ENCODE results near the gene PRDM7.

- TF ChIP-seq CTCF (conservative IDR thresholded peaks at IDR 0.05; ENCODE audit: low read depth, low read length): no peak
- no peak for TF ChIP-seq EZH2 (IDR thresholded peaks at IDR 0.05; ENCODE audit: low read length, unreplicated experiment)
These were observed 39.9 kb downstream of the PRDM7 start for GRCh38 chr16:90037276-90037675.
